Endodermal cell (in vitro differentiated cells): ENCODE results near the gene KCNMA1. TPM values are rescaled to one million over a fixed set of nuclear protein-coding genes. Genes with fewer than 3 reads are reported as not detected.

Experiments
- DNase-seq: peaks from one replicate; pipeline ENCODE4 v3.0.0-alpha.2; 2017
- H3K27ac ChIP-seq: 2 replicates; pipeline ENCODE4 v1.5.1; 2013; ENCODE audit warnings: mild to moderate bottlenecking, low read depth, low read length, moderate library complexity
- H3K27me3 ChIP-seq: 2 replicates; pipeline ENCODE4 v1.6.1; 2013; ENCODE audit warnings: mild to moderate bottlenecking, low read length, moderate library complexity; ENCODE audit not compliant: insufficient read depth, control insufficient read depth, poor library complexity, severe bottlenecking
- H3K36me3 ChIP-seq: 2 replicates; pipeline ENCODE4 v1.7.0; 2013; ENCODE audit warnings: mild to moderate bottlenecking, low read length, moderate library complexity; ENCODE audit not compliant: control insufficient read depth, insufficient read depth
- H3K4me1 ChIP-seq: one replicate; pipeline ENCODE4 v1.7.0; 2013; ENCODE audit warnings: low read length; ENCODE audit not compliant: control insufficient read depth, insufficient read depth
- H3K4me3 ChIP-seq: 2 replicates; pipeline ENCODE4 v1.5.1; 2013; ENCODE audit warnings: mild to moderate bottlenecking, low read length, moderate library complexity
- H3K9ac ChIP-seq: 2 replicates; pipeline ENCODE4 v1.6.1; 2013; ENCODE audit warnings: mild to moderate bottlenecking, low read length, moderate library complexity; ENCODE audit not compliant: poor library complexity, severe bottlenecking; ENCODE audit errors: extremely low read depth
- H3K9me3 ChIP-seq: 2 replicates; pipeline ENCODE4 v1.6.1; 2013; ENCODE audit warnings: mild to moderate bottlenecking, low read length, moderate library complexity; ENCODE audit not compliant: control insufficient read depth
- H3K27ac Mint-ChIP-seq: 2 replicates; pipeline ENCODE4 v1.8.0; 2020; ENCODE audit warnings: mixed read lengths
- H3K27me3 Mint-ChIP-seq: 2 replicates; pipeline ENCODE4 v1.8.0; 2021; ENCODE audit warnings: mild to moderate bottlenecking, mixed read lengths; ENCODE audit not compliant: insufficient read depth
- H3K36me3 Mint-ChIP-seq: 2 replicates; pipeline ENCODE4 v1.8.0; 2020; ENCODE audit warnings: low read depth, mixed read lengths
- H3K4me1 Mint-ChIP-seq: 2 replicates; pipeline ENCODE4 v1.8.0; 2020; ENCODE audit warnings: mixed read lengths
- H3K4me3 Mint-ChIP-seq: 2 replicates; pipeline ENCODE4 v1.8.0; 2020; ENCODE audit warnings: mild to moderate bottlenecking, moderate library complexity, mixed read lengths
- H3K9me3 Mint-ChIP-seq: 2 replicates; pipeline ENCODE4 v1.8.0; 2020; ENCODE audit warnings: mild to moderate bottlenecking, mixed read lengths
- WGBS, 2 experiments: methylation state at CpG; one replicate each; pipeline versions ENCODE4 v1.1.5 to v1.1.7; 2013; ENCODE audit warnings: missing lambda C conversion rate in 2 of 2, mixed read lengths in 1 of 2; ENCODE audit not compliant: insufficient coverage in 1 of 2, insufficient read length in 1 of 2; 5-methylcytosine and 5-hydroxymethylcytosine counted together
- total RNA-seq, 2 donors: library from RNA; stranded (reverse); fragmentation: NEBNext Ultra II Directional in 1 of 2; extraction: Animal tissue kit (Norgen Biotek cat#: 25700) in 1 of 2; gene quantifications; 2 replicates in 1 of 2; 3 replicates in 1 of 2; pipeline ENCODE4 v1.2.1, GENCODE V29; 2021
- TF ChIP-seq, protein P1 (sequence below): fragments of 200-600 bp; sonication (generic); conservative IDR thresholded peaks from 2 replicates; pipeline ENCODE4 v1.5.0; 2021; ENCODE audit warnings: antibody characterized with exemption, mild to moderate bottlenecking

KCNMA1 gene
- total RNA-seq, 2 donors from 2014 or later: 0.55 to 1.3 TPM

DNA sequence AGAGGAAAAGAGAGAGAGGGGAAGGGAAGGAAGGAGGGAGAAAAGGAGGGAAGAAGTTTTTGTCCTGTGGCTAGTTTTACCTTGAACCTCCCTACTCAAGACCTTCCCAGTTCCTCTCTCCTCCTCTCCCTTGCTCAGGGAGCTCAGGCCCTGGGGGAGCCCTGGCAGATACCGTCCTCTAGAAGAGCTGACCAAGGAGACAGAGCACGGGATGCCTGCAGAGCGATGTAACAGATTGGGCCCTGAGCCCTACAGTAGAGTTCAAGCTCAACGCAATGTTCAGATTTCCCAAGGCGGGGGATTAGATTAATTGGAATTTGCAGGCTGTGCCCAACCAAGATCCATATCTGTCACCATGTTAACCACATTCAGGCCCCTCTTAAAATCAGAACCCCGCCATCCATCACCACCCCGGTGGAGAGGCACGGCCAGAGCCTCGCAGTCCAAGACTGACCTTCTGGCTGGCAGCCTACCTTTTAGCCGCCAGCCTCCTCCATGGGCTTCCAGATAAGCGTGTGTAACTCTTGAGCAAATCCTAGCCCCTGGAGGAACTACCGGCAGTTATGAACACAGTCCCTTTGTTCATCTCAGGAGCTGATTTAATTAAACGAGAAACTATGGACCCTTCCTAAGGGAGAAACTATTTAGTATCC, 70.6 kb downstream of the KCNMA1 start:
- H3K36me3 Mint-ChIP-seq: no peaks in the 10 kb centered on the region
- H3K4me1 ChIP-seq: no peaks in the 10 kb centered on the region
- no peaks in the 10 kb centered on the region for H3K36me3 ChIP-seq
- no peak for DNase-seq
- peaks cover 8% of the 10 kb centered on the region for H3K27me3 Mint-ChIP-seq
- no peak overlapping the region for H3K4me3 Mint-ChIP-seq
- 95 to 96% methylated on average over 6 to 13 of the region's 13 CpGs for WGBS, 2 experiments
- H3K4me3 ChIP-seq: no peak overlapping the region
- H3K9me3 Mint-ChIP-seq: peaks cover 2% of the 10 kb centered on the region
- no peak overlapping the region for H3K9ac ChIP-seq
- peaks cover 7% of the 10 kb centered on the region for H3K4me1 Mint-ChIP-seq
- no peak overlapping the region for H3K27ac ChIP-seq
- no peak overlapping the region for H3K27ac Mint-ChIP-seq
- TF ChIP-seq, protein P1, sequence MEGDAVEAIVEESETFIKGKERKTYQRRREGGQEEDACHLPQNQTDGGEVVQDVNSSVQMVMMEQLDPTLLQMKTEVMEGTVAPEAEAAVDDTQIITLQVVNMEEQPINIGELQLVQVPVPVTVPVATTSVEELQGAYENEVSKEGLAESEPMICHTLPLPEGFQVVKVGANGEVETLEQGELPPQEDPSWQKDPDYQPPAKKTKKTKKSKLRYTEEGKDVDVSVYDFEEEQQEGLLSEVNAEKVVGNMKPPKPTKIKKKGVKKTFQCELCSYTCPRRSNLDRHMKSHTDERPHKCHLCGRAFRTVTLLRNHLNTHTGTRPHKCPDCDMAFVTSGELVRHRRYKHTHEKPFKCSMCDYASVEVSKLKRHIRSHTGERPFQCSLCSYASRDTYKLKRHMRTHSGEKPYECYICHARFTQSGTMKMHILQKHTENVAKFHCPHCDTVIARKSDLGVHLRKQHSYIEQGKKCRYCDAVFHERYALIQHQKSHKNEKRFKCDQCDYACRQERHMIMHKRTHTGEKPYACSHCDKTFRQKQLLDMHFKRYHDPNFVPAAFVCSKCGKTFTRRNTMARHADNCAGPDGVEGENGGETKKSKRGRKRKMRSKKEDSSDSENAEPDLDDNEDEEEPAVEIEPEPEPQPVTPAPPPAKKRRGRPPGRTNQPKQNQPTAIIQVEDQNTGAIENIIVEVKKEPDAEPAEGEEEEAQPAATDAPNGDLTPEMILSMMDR: no peak
- H3K27me3 ChIP-seq: peaks cover 6% of the 10 kb centered on the region
- no peaks in the 10 kb centered on the region for H3K9me3 ChIP-seq

DNA sequence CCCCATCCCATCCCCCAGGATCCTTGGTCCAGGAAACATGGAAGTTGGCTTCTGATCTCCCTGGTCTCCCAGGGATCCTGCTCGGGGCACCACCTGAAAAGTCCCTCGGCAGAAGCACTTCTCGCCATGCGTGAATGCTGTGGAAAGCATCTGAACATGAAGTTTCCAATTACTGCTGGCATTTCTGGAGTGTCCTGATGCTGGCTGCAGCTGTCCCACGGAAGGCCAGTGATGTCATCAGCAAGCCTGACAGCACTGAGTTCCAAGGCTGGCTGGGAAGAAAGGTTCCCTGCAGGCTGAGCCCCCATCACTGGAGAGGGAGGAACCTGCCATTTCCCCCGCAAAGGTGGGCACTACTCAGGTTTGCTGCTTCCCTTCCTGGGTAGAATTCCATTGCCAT, 71.4 kb downstream of the KCNMA1 start:
- Mint-ChIP-seq H3K27me3 (peaks cover 8% of the 10 kb centered on the region), H3K4me3 (no peak overlapping the region), H3K36me3 (no peaks in the 10 kb centered on the region), H3K27ac (no peak overlapping the region), H3K4me1 (peaks cover 7% of the 10 kb centered on the region), H3K9me3 (peaks cover 2% of the 10 kb centered on the region)
- Histone ChIP-seq H3K27me3 (peaks cover 6% of the 10 kb centered on the region), H3K9ac (no peak overlapping the region), H3K4me1 (no peaks in the 10 kb centered on the region), H3K4me3 (no peak overlapping the region), H3K27ac (no peak overlapping the region), H3K9me3 (no peaks in the 10 kb centered on the region), H3K36me3 (no peaks in the 10 kb centered on the region)
- no peak for DNase-seq
- TF ChIP-seq, protein P1: no peak
- WGBS, 2 experiments: 77 to 86% methylated on average over 3 to 6 of the region's 6 CpGs

DNA sequence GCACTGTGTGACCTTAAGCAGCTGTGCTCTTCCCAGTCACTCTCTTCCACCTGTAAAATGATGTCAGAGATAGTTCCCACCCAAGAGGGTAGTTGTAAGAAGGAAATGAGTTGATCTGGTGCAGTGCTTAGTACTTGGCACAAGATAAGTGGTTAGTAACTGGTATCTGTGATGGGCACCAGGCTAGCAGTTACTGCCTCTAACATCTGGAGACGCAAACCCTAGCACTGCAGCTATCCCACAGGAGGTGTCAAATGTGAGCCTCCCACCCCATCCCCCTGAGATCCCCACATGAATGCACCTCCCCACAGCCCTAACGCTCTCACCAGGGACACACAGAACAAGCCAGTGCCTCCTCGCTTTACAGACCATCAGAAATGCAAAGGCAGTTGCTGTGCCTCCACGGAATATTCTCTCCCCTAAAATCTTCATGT, 72.0 kb downstream of the KCNMA1 start:
- Mint-ChIP-seq H3K9me3 (peaks cover 2% of the 10 kb centered on the region), H3K27me3 (peaks cover 8% of the 10 kb centered on the region), H3K4me1 (peaks cover 7% of the 10 kb centered on the region), H3K36me3 (no peaks in the 10 kb centered on the region), H3K4me3 (no peak overlapping the region), H3K27ac (no peak overlapping the region)
- H3K27ac ChIP-seq: no peak overlapping the region
- H3K9me3 ChIP-seq: no peaks in the 10 kb centered on the region
- WGBS, 2 experiments: 0 to 43% methylated on average over 1 to 4 of the region's 4 CpGs
- H3K4me1 ChIP-seq: no peaks in the 10 kb centered on the region
- no peaks in the 10 kb centered on the region for H3K36me3 ChIP-seq
- no peak overlapping the region for H3K4me3 ChIP-seq
- H3K9ac ChIP-seq: no peak overlapping the region
- TF ChIP-seq, protein P1: no peak
- DNase-seq: peak; percentile 57
- peaks cover 6% of the 10 kb centered on the region for H3K27me3 ChIP-seq
